ENCODE data around the gene SDCCAG8. TPM values are rescaled to one million over a fixed set of nuclear protein-coding genes. Genes with fewer than 3 reads are reported as not detected.

Gene SDCCAG8
- total RNA-seq, 1 donor from 2014 or later = 21.4 TPM

GRCh38 chr1:243416495-243416894 lies 160.7 kb downstream of the SDCCAG8 start:
- peaks cover 26% of the 10 kb centered on the region for H3K36me3 ChIP-seq
- H3K4me3 ChIP-seq = no peak overlapping the region
- no peaks in the 10 kb centered on the region for H3K27me3 ChIP-seq (ENCODE audit: low read depth)
- TF ChIP-seq CTCF (IDR thresholded peaks at IDR 0.05; ENCODE audit: borderline replicate concordance) = no peak
- H3K4me1 ChIP-seq = peaks cover 1% of the 10 kb centered on the region
- DNase-seq = no peak
- intact Hi-C loops (cut with micrococcal nuclease) = no loop called here
- H3K9me3 ChIP-seq (replicated peaks) = no peaks in the 10 kb centered on the region
- no peak overlapping the region for H3K27ac ChIP-seq (replicated peaks)

DNA sequence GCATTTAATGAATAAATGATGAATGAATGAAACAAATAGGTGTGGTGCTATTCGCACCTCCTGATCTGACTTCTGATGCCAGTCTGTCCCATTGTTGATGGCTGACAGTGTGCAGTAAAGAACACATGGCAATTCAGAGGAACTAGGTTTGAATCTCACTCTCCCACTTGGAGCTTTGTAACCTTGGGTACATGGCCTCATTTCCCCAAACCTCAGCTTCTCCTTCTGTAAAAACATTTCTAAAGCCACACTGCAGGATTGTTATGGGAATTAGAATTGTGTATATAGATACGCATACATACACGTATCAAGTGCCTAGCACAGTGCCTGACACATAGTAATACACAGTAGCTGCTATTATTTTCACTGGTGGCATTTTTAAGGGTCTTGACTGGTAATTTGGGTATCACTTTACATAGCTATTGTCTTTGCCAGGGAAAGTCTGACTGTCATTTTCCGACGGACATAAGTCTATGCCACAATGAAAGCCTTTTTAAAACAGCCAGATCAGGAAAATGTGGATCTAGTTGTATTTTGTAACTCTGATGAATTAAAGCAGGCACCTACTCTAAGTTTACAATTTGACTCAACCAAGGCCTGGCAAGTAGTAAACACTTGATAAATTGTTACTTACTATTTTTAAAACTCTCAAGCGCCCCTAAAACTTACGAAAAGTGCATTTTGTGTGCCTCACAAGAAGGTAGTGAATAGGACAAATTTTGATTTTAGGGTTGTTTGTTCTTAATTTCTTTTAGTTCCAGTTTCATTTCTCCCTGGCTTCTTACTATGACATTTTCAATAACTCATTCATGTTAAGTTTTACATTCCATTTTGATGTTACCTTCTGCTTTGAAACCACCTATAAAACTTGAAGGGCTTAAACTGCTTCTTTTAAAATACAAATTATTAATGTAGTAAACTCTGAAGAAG lies 164.4 kb downstream of the SDCCAG8 start:
- Histone ChIP-seq H3K36me3 (peaks cover 26% of the 10 kb centered on the region), H3K27me3 (ENCODE audit: low read depth) (no peaks in the 10 kb centered on the region), H3K4me1 (peaks cover 7% of the 10 kb centered on the region), H3K4me3 (no peak overlapping the region), H3K9me3 (replicated peaks) (no peaks in the 10 kb centered on the region), H3K27ac (replicated peaks) (no peak overlapping the region)
- no peak for TF ChIP-seq CTCF (IDR thresholded peaks at IDR 0.05; ENCODE audit: borderline replicate concordance)
- DNase-seq = no peak
- intact Hi-C loops (cut with micrococcal nuclease) = no loop called here

DNA sequence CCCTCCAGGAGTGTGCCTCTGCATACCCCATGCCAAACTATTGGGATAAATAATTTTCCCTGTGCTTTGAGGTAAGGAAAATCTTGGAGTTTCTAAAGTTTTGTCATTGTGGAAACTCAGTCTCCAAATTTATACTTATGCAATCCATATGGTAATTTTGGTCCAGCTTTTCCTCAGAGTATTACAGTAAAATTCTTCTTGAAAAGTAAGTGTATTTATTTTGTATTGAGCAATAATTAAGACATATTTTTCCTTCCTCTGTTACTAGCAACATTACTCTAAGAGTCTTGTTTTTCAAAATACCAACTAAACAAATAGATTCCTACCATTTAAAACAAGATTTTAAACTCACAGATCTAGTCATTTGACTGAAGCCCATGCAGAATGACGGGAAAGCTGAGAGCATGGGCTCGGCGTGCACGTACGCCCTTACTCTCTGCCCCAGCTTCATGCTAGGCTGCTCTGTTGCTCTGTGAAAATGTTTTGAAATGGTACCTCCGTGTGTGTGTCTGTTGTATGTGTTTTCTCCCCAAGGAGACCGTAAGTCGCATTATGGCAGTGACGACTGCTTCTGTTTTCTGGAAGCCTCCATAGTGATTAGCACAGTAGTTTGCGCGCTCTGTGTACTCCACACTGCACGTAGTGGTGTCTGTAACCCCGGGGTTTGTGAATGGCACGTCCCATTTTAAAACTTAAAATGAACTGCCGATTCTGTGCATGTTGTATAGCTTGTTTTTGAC lies 165.3 kb downstream of the SDCCAG8 start:
- H3K27me3 ChIP-seq (ENCODE audit: low read depth) = no peaks in the 10 kb centered on the region
- peaks cover 19% of the 10 kb centered on the region for H3K36me3 ChIP-seq
- no peak for DNase-seq
- H3K4me1 ChIP-seq = peaks cover 7% of the 10 kb centered on the region
- H3K9me3 ChIP-seq (replicated peaks) = no peaks in the 10 kb centered on the region
- no peak overlapping the region for H3K27ac ChIP-seq (replicated peaks)
- no peak overlapping the region for H3K4me3 ChIP-seq
- TF ChIP-seq CTCF (IDR thresholded peaks at IDR 0.05; ENCODE audit: borderline replicate concordance) = no peak
- intact Hi-C loops (cut with micrococcal nuclease) = no loop called here

GRCh38 chr1:243421784-243422183 lies 165.9 kb downstream of the SDCCAG8 start:
- Histone ChIP-seq H3K4me3 (no peak overlapping the region), H3K9me3 (replicated peaks) (no peaks in the 10 kb centered on the region), H3K4me1 (peaks cover 7% of the 10 kb centered on the region), H3K27ac (replicated peaks) (no peak overlapping the region), H3K27me3 (ENCODE audit: low read depth) (no peaks in the 10 kb centered on the region), H3K36me3 (peaks cover 19% of the 10 kb centered on the region)
- intact Hi-C loops (cut with micrococcal nuclease) = no loop called here
- DNase-seq = no peak
- no peak for TF ChIP-seq CTCF (IDR thresholded peaks at IDR 0.05; ENCODE audit: borderline replicate concordance)

DNA sequence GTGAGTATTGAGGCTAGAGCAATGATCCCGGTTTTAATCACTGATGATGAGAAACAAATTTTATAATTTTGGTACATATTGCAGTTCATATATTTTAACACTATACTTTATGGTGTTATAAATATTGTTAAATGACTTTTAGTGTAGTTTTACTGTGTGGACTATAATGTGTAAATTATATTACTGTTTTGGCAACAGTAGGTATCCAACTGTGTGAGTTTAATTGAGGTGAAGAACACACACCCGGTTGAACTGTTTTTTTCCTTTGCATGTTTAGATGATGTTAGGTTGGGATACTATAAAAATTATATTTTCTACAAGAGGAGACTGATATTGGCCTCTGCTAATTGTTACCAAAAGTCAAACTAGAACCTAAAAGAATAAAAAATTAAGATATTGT lies 166.5 kb downstream of the SDCCAG8 start:
- H3K4me3 ChIP-seq = no peak overlapping the region
- TF ChIP-seq CTCF (IDR thresholded peaks at IDR 0.05; ENCODE audit: borderline replicate concordance) = no peak
- H3K27me3 ChIP-seq (ENCODE audit: low read depth) = no peaks in the 10 kb centered on the region
- no peaks in the 10 kb centered on the region for H3K9me3 ChIP-seq (replicated peaks)
- H3K27ac ChIP-seq (replicated peaks) = no peak overlapping the region
- intact Hi-C loops (cut with micrococcal nuclease) = no loop called here
- DNase-seq = no peak
- H3K36me3 ChIP-seq = peaks cover 21% of the 10 kb centered on the region
- H3K4me1 ChIP-seq = peaks cover 7% of the 10 kb centered on the region
